Measurements from ENCODE around the gene ARSK. TPM values are rescaled to one million over a fixed set of nuclear protein-coding genes. Genes with fewer than 3 reads are reported as not detected.

ARSK gene
- total RNA-seq, 4 donors from 2014 or later = 4.1 to 28.2 (median 12.9) TPM

DNA sequence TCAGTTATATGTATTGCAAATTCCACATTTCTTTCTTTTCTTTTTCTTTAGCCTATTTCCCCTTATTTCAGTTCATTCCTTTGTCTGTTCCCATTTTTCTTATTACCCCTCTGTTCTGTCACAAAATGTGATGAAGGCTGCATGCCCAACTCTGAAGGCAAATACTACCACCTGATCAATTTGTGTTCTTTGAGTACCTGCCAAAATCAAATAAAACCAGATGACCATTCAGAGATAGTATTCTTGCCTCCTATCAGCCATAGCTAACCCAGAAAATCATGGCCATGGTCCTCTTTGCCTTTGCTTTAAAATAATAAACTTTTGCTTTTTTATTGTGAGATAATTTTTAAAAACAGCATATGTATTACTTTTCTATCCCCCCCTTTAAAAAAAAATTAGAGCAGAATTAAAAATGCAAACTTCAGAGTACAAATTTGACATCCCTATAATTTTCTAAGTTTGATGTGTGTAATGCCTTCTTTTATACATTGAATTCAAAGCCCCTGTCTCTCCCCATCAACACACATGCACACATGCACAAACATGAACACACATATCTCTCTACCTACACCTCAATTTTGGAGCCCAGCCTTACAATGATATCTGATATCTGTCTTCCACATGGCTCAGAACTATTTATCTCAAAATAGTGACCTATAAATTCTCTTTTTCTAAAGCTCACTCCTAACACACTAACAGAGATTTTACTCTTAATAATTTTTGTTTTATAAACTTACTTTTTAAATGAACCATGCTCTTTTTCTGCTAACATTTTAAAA lies 95.1 kb downstream of the ARSK start:
- Histone ChIP-seq H3K4me1 (no peaks in the 10 kb centered on the region), H3K4me3 (no peak overlapping the region), H3K9me3 (no peaks in the 10 kb centered on the region), H3K36me3 (no peaks in the 10 kb centered on the region), H3K27ac (no peak overlapping the region), H3K27me3 (no peaks in the 10 kb centered on the region)
- no peak for DNase-seq
- intact Hi-C loops (cut with DNase I; ENCODE audit: low total_unique reads) = loop anchor here (10.0 kb wide), 1 partner anchor 195 kb away; no protein-coding TSS in a partner anchor
- no peak for TF ChIP-seq POLR2A (IDR thresholded peaks at IDR 0.05)
- TF ChIP-seq, protein P1, sequence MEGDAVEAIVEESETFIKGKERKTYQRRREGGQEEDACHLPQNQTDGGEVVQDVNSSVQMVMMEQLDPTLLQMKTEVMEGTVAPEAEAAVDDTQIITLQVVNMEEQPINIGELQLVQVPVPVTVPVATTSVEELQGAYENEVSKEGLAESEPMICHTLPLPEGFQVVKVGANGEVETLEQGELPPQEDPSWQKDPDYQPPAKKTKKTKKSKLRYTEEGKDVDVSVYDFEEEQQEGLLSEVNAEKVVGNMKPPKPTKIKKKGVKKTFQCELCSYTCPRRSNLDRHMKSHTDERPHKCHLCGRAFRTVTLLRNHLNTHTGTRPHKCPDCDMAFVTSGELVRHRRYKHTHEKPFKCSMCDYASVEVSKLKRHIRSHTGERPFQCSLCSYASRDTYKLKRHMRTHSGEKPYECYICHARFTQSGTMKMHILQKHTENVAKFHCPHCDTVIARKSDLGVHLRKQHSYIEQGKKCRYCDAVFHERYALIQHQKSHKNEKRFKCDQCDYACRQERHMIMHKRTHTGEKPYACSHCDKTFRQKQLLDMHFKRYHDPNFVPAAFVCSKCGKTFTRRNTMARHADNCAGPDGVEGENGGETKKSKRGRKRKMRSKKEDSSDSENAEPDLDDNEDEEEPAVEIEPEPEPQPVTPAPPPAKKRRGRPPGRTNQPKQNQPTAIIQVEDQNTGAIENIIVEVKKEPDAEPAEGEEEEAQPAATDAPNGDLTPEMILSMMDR (IDR thresholded peaks at IDR 0.05) = no peak

DNA sequence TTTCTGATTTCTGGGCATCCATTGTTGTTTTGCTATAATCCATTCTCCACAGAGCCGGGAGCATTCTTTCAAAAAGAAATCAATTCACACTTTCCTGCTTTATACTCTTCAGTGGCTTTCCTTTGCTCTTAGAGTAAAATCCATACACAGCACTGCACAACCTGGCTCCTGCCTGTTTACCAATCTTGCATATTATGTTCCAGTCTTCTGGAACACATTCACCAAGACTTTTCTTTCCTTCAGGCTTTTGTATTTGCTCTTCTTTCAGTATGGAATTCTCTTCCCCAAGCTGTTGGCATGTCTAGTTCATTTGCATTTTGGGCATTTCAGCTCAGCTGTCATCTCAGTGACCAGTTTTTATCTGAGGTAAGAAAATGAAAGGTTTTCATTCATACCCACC lies 97.9 kb downstream of the ARSK start:
- no peak for TF ChIP-seq POLR2A (IDR thresholded peaks at IDR 0.05)
- TF ChIP-seq, protein P1 (IDR thresholded peaks at IDR 0.05) = no peak
- H3K9me3 ChIP-seq = no peaks in the 10 kb centered on the region
- no peaks in the 10 kb centered on the region for H3K27me3 ChIP-seq
- intact Hi-C loops (cut with DNase I; ENCODE audit: low total_unique reads) = no loop called here
- no peak for DNase-seq
- no peak overlapping the region for H3K4me3 ChIP-seq
- no peaks in the 10 kb centered on the region for H3K36me3 ChIP-seq
- no peak overlapping the region for H3K27ac ChIP-seq
- no peaks in the 10 kb centered on the region for H3K4me1 ChIP-seq

DNA sequence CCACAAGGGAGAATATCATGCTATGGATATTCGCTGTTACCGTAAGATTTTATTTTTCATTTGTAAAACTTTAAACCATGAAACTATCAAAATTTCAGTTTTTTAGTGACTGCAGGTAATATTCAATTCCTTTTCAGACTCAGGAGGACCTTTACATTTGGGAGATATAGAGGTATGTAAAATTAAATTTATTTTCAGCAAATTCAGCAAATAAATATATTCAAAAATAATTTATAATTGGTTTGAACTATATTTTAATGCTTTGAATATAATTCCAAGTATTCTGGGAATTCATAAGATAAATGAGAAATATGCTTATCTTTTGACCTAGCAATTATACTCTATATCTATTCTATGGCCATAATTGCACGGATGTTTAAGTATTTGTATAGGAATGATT lies 99.3 kb downstream of the ARSK start:
- H3K27ac ChIP-seq = no peak overlapping the region
- H3K36me3 ChIP-seq = no peaks in the 10 kb centered on the region
- H3K4me3 ChIP-seq = no peak overlapping the region
- no peak for TF ChIP-seq POLR2A (IDR thresholded peaks at IDR 0.05)
- TF ChIP-seq, protein P1 (IDR thresholded peaks at IDR 0.05) = no peak
- intact Hi-C loops (cut with DNase I; ENCODE audit: low total_unique reads) = no loop called here
- no peak for DNase-seq
- no peaks in the 10 kb centered on the region for H3K27me3 ChIP-seq
- H3K9me3 ChIP-seq = no peaks in the 10 kb centered on the region
- H3K4me1 ChIP-seq = no peaks in the 10 kb centered on the region

Small RNA genes lying within 50 kb of the gene (small RNA-seq; reads per million reads assigned to genes)
- gene RNU6-308P = not detected

Other genes starting within 250 kb of the ARSK start
- gene FAM81B, start 163.7 kb upstream of the ARSK start, total RNA-seq = 1 to 10 TPM in 1 of 4 donors, not detected in 3; 6.5 TPM
- gene SKIC3, start 124 bp upstream of the ARSK start, total RNA-seq = 100 to 1,000 TPM in 1 of 4 donors, 10 to 100 TPM in 3; 40.3 to 219 (median 90.6) TPM
- gene GPR150, start 65.0 kb downstream of the ARSK start, total RNA-seq = not detected
- 1 to 10 TPM in 2 of 4 donors, under 1 TPM in 1, not detected in 1; under 0.01 to 2.8 (median 2.2) TPM for gene RFESD, start 91.7 kb downstream of the ARSK start, total RNA-seq
- gene SPATA9, start 127.9 kb downstream of the ARSK start, total RNA-seq = 1 to 10 TPM in 1 of 4 donors, under 1 TPM in 1, not detected in 2; 0.34 to 1.6 TPM
- gene RHOBTB3, start 176.2 kb downstream of the ARSK start, total RNA-seq = 100 to 1,000 TPM in 1 of 4 donors, 10 to 100 TPM in 3; 70.6 to 126 (median 80.1) TPM

Data from uterus (tissue), 4 donors.